ENCODE results near the gene LHFPL6. TPM values are rescaled to one million over a fixed set of nuclear protein-coding genes. Genes with fewer than 3 reads are reported as not detected.

LHFPL6 gene
- total and polyA plus RNA-seq, 2 experiments from 2014 or later = 7.8 to 9.5 TPM

DNA sequence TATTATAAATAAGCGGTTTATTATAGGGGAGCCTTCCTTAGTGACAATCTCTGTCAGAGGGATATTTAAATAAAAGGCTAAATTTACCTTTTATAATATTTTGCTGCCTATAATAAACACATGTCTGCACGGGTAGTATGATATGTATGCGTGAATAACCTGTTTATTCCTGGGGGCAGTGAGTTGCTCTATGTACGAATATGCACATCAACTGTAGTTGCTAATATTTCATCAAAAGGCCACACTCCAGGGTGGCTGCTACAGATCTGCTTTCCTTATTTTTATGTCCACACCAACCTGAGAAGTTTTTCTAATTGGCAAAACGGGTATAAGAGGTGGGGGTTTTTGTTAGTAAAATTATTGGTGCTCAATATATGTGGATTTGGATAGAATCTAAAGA lies 192.0 kb downstream of the LHFPL6 start:
- no peaks in the 10 kb centered on the region for H4K20me1 ChIP-seq (replicated peaks; ENCODE audit: insufficient read depth)
- no peak for DNase-seq (ENCODE audit: low spot score)
- peaks cover 46% of the 10 kb centered on the region for H3K4me1 ChIP-seq (ENCODE audit: insufficient read depth)
- TF ChIP-seq, protein P1, sequence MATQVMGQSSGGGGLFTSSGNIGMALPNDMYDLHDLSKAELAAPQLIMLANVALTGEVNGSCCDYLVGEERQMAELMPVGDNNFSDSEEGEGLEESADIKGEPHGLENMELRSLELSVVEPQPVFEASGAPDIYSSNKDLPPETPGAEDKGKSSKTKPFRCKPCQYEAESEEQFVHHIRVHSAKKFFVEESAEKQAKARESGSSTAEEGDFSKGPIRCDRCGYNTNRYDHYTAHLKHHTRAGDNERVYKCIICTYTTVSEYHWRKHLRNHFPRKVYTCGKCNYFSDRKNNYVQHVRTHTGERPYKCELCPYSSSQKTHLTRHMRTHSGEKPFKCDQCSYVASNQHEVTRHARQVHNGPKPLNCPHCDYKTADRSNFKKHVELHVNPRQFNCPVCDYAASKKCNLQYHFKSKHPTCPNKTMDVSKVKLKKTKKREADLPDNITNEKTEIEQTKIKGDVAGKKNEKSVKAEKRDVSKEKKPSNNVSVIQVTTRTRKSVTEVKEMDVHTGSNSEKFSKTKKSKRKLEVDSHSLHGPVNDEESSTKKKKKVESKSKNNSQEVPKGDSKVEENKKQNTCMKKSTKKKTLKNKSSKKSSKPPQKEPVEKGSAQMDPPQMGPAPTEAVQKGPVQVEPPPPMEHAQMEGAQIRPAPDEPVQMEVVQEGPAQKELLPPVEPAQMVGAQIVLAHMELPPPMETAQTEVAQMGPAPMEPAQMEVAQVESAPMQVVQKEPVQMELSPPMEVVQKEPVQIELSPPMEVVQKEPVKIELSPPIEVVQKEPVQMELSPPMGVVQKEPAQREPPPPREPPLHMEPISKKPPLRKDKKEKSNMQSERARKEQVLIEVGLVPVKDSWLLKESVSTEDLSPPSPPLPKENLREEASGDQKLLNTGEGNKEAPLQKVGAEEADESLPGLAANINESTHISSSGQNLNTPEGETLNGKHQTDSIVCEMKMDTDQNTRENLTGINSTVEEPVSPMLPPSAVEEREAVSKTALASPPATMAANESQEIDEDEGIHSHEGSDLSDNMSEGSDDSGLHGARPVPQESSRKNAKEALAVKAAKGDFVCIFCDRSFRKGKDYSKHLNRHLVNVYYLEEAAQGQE (IDR thresholded peaks at IDR 0.05; ENCODE audit: unreplicated experiment) = no peak
- no peak for TF ChIP-seq POLR2AphosphoS5 (IDR thresholded peaks at IDR 0.05; ENCODE audit: low read depth)
- no peak overlapping the region for H3K27ac ChIP-seq (ENCODE audit: low read depth)
- no peaks in the 10 kb centered on the region for H3K36me3 ChIP-seq (ENCODE audit: insufficient read depth)
- no peaks in the 10 kb centered on the region for H3K9me2 ChIP-seq (ENCODE audit: insufficient read depth)
- H3K4me1 Mint-ChIP-seq = peaks cover 58% of the 10 kb centered on the region
- H3K79me2 ChIP-seq (replicated peaks; ENCODE audit: insufficient read depth) = no peaks in the 10 kb centered on the region
- H3K27me3 ChIP-seq (ENCODE audit: insufficient read depth) = no peaks in the 10 kb centered on the region
- peaks cover 4% of the 10 kb centered on the region for H3K27me3 Mint-ChIP-seq (ENCODE audit: insufficient read depth, low read depth, poor library complexity)
- no peak overlapping the region for H3K27ac Mint-ChIP-seq
- H3K4me2 ChIP-seq = peak overlapping the region; percentile 12; the same call in 1 of the 2 replicates
- no peaks in the 10 kb centered on the region for H3K36me3 Mint-ChIP-seq (ENCODE audit: low read depth)
- H3K4me3 ChIP-seq = no peak overlapping the region
- no peaks in the 10 kb centered on the region for H3F3A ChIP-seq (replicated peaks; ENCODE audit: low read depth)
- no peak overlapping the region for H3K4me3 Mint-ChIP-seq
- H3K9me3 Mint-ChIP-seq = no peaks in the 10 kb centered on the region
- no peak overlapping the region for H2AFZ ChIP-seq
- no peak for ATAC-seq

GRCh38 chr13:39410096-39410901 lies 192.7 kb downstream of the LHFPL6 start:
- Mint-ChIP-seq H3K27me3 (ENCODE audit: insufficient read depth, low read depth, poor library complexity) (peaks cover 4% of the 10 kb centered on the region), H3K9me3 (no peaks in the 10 kb centered on the region), H3K36me3 (ENCODE audit: low read depth) (no peaks in the 10 kb centered on the region), H3K27ac (peak overlapping the region; percentile 0), H3K4me1 (peaks cover 59% of the 10 kb centered on the region), H3K4me3 (peak overlapping the region; percentile 1; the same call in 1 of the 3 replicates)
- H3K27ac ChIP-seq (ENCODE audit: low read depth) = peak overlapping the region; percentile 10; the same call in 1 of the 2 replicates
- H2AFZ ChIP-seq = no peak overlapping the region
- H3F3A ChIP-seq (replicated peaks; ENCODE audit: low read depth) = no peaks in the 10 kb centered on the region
- no peaks in the 10 kb centered on the region for H3K27me3 ChIP-seq (ENCODE audit: insufficient read depth)
- H4K20me1 ChIP-seq (replicated peaks; ENCODE audit: insufficient read depth) = no peaks in the 10 kb centered on the region
- H3K79me2 ChIP-seq (replicated peaks; ENCODE audit: insufficient read depth) = no peaks in the 10 kb centered on the region
- no peaks in the 10 kb centered on the region for H3K36me3 ChIP-seq (ENCODE audit: insufficient read depth)
- DNase-seq (ENCODE audit: low spot score) (peak; percentile 38), ATAC-seq (peak; percentile 45; the same call in 2 of the 3 replicates)
- no peaks in the 10 kb centered on the region for H3K9me2 ChIP-seq (ENCODE audit: insufficient read depth)
- H3K4me2 ChIP-seq = peak overlapping the region; percentile 12; the same call in 1 of the 2 replicates
- peaks cover 46% of the 10 kb centered on the region for H3K4me1 ChIP-seq (ENCODE audit: insufficient read depth)
- TF ChIP-seq ETS1 (IDR thresholded peaks at IDR 0.05) (no peak), ZNF462 (CRISPR knock-in tag; IDR thresholded peaks at IDR 0.05) (0 out of 2 replicates have a peak, but pooled peaks have one; percentile 2)
- H3K4me3 ChIP-seq = no peak overlapping the region

Data from GM23338 (cell line).